K562 (cell line): ENCODE data around the gene EEF2K. TPM values are rescaled to one million over a fixed set of nuclear protein-coding genes. Genes with fewer than 3 reads are reported as not detected.
A peak's percentile ranks its signal among the peaks of the same experiment; 100 is the strongest.

Experiments
- ARID1B ChIP-seq: fragments of 450-650 bp; IDR thresholded peaks from 2 replicates; pipeline ENCODE4 v1.6.1; 2016; ENCODE audit warnings: antibody characterized with exemption, mild to moderate bottlenecking, inconsistent platforms
- ATF3 ChIP-seq, 2 experiments: fragments of 450-650 bp in 1 of 2; sonication (generic) in 1 of 2; formaldehyde crosslinking in 1 of 2; IDR thresholded peaks in 1 of 2; conservative IDR thresholded peaks in 1 of 2; 2 replicates each; pipeline versions ENCODE4 v1.6.1 to v1.8.1; 2016 to 2023; ENCODE audit warnings: mild to moderate bottlenecking in 2 of 2, moderate library complexity in 2 of 2, inconsistent platforms in 1 of 2, missing genetic modification reagents in 1 of 2
- ATF7 ChIP-seq: fragments of 450-650 bp; IDR thresholded peaks from 2 replicates; pipeline ENCODE4 v1.7.1; 2014; ENCODE audit warnings: mild to moderate bottlenecking, moderate library complexity
- CBX2 ChIP-seq: fragments of 200-600 bp; sonication (generic); IDR thresholded peaks from one replicate; pipeline ENCODE4 v1.6.1; 2012; ENCODE audit warnings: mild to moderate bottlenecking, low read length, inconsistent platforms; ENCODE audit not compliant: insufficient read depth, poor library complexity, severe bottlenecking
- CBX3 ChIP-seq, 2 experiments: IDR thresholded peaks; 1 replicate in 1 of 2; 2 replicates in 1 of 2; pipeline ENCODE4 v1.6.1; 2012; ENCODE audit warnings: inconsistent platforms in 2 of 2, low read length in 2 of 2, borderline replicate concordance in 1 of 2, control low read depth in 1 of 2
- CEBPG ChIP-seq, 3 experiments: fragments of 200-800 bp in 1 of 3; sonication (Bioruptor generic) in 1 of 3; sonication (generic) in 1 of 3; formaldehyde crosslinking in 1 of 3; IDR thresholded peaks in 2 of 3; conservative IDR thresholded peaks in 1 of 3; 2 replicates each; pipeline versions ENCODE4 v1.6.1 to v1.8.0; 2016 to 2022; ENCODE audit warnings: missing compliant biosample characterization in 2 of 3, missing genetic modification characterization in 2 of 3, mild to moderate bottlenecking in 1 of 3, missing genetic modification reagents in 1 of 3
- E2F8 ChIP-seq: fragments of 450-650 bp; IDR thresholded peaks from 2 replicates; pipeline ENCODE4 v1.7.1; 2018; ENCODE audit warnings: mild to moderate bottlenecking, low read depth; ENCODE audit not compliant: partially characterized antibody
- EP300 ChIP-seq: IDR thresholded peaks from 2 replicates; pipeline ENCODE4 v1.6.1; 2012; ENCODE audit warnings: low read length, improper control_type of control experiment
- EP400 ChIP-seq: fragments of 450-650 bp; IDR thresholded peaks from 2 replicates; pipeline ENCODE4 v1.6.1; 2017; ENCODE audit warnings: antibody characterized with exemption, mild to moderate bottlenecking, moderate library complexity
- ESRRA ChIP-seq: fragments of 450-650 bp; IDR thresholded peaks from 2 replicates; pipeline ENCODE4 v1.6.1; 2014; ENCODE audit warnings: low read depth, mild to moderate bottlenecking, moderate library complexity, borderline replicate concordance
- FOSL1 ChIP-seq: fragments of 200-800 bp; sonication (Bioruptor generic); conservative IDR thresholded peaks from 2 replicates; pipeline ENCODE4 v1.6.1; 2016; ENCODE audit warnings: missing genetic modification characterization, missing compliant biosample characterization
- HDGF ChIP-seq: fragments of 450-650 bp; IDR thresholded peaks from 2 replicates; pipeline ENCODE4 v1.6.1; 2016
- HSF4 ChIP-seq: fragments of 250-450 bp; sonication (Bioruptor Pico); IDR thresholded peaks from 2 replicates; pipeline ENCODE4 v2.1.2; 2022; ENCODE audit warnings: mild to moderate bottlenecking, moderate library complexity, borderline replicate concordance
- NFRKB ChIP-seq: fragments of 450-650 bp; IDR thresholded peaks from 2 replicates; pipeline ENCODE4 v1.6.1; 2016; ENCODE audit warnings: low read depth
- NR2C2 ChIP-seq, 2 experiments: fragments of 200-800 bp in 1 of 2; sonication (Bioruptor generic) in 1 of 2; sonication (generic) in 1 of 2; formaldehyde crosslinking in 1 of 2; IDR thresholded peaks; 2 replicates each; pipeline versions ENCODE4 v1.6.1 to v1.8.0; 2016 to 2022; ENCODE audit warnings: mild to moderate bottlenecking in 1 of 2, missing compliant biosample characterization in 1 of 2, missing genetic modification characterization in 1 of 2, missing genetic modification reagents in 1 of 2
- NR4A1 ChIP-seq, 2 experiments: fragments of 250-450 bp in 1 of 2; fragments of 450-650 bp in 1 of 2; sonication (Bioruptor Pico) in 1 of 2; IDR thresholded peaks; 2 replicates each; pipeline versions ENCODE4 v1.4.0 to v1.6.1; 2016 to 2020; ENCODE audit warnings: mild to moderate bottlenecking in 2 of 2, missing compliant biosample characterization in 1 of 2, missing genetic modification characterization in 1 of 2, moderate library complexity in 1 of 2
- TBL1XR1 ChIP-seq, 2 experiments: IDR thresholded peaks; 2 replicates each; pipeline ENCODE4 v1.6.1; 2012; ENCODE audit warnings: improper control_type of control experiment in 2 of 2, low read length in 2 of 2, mild to moderate bottlenecking in 1 of 2
- ZNF57 ChIP-seq: fragments of 450-650 bp; formaldehyde crosslinking; IDR thresholded peaks from 2 replicates; pipeline ENCODE4 v1.4.0; 2020; ENCODE audit warnings: mild to moderate bottlenecking, moderate library complexity
- ZNF766 ChIP-seq: fragments of 200-800 bp; sonication (Bioruptor generic); conservative IDR thresholded peaks from 2 replicates; pipeline ENCODE4 v1.6.1; 2016; ENCODE audit warnings: missing genetic modification characterization, missing compliant biosample characterization
- polyA plus RNA-seq, 8 experiments: library from polyadenylated mRNA; depleted of rRNA in 4 of 8; stranded (reverse) in 5 of 8; unstranded in 3 of 8; fragments of >200 nt; fragmentation: Nextera tagmentation in 2 of 8; fragmentation: Illumina TruSeq in 1 of 8; extraction: Ambion mirVana in 2 of 8; extraction: Trizol in 1 of 8; gene quantifications; 2 replicates each; pipeline versions ENCODE4 v1.2.1 to v1.2.3, GENCODE V29; 2011 to 2014; ENCODE audit warnings: inconsistent platforms in 1 of 8, missing spikeins in 1 of 8
- total RNA-seq, 7 experiments: library from RNA; depleted of rRNA in 6 of 7; stranded (reverse); fragments of >200 nt in 6 of 7; fragmentation: Illumina TruSeq in 2 of 7; extraction: Trizol in 2 of 7; gene quantifications; 2 replicates each; pipeline versions ENCODE4 v1.2.1 to v1.2.3, GENCODE V29; 2011 to 2021; ENCODE audit warnings: low replicate concordance in 1 of 7

EEF2K gene
- total and polyA plus RNA-seq, 9 of the 15 experiments (the other 6 are each of a cell fraction or from before 2014, with no cell fraction given): 3.0 to 35.2 (median 12.2) TPM

- no peak for TF ChIP-seq E2F8
- TF ChIP-seq ZNF57 (CRISPR knock-in tag): no peak
- TF ChIP-seq CBX3 (IDR thresholded peaks at IDR 0.05; ENCODE audit: borderline replicate concordance in 1 of 2, low read length in 2 of 2): no peak
- no peak for TF ChIP-seq HDGF
- peak; percentile 99 for TF ChIP-seq CEBPG (CRISPR knock-in tag; IDR thresholded peaks at IDR 0.05)
- TF ChIP-seq CEBPG (tag; conservative IDR thresholded peaks at IDR 0.05 in 1 of 2, IDR thresholded peaks at IDR 0.05 in 1 of 2): peak; percentile 97 to 99
- peak; percentile 51 for TF ChIP-seq FOSL1 (tag)
- TF ChIP-seq NR2C2 (CRISPR knock-in tag; IDR thresholded peaks at IDR 0.05): no peak
- peak; percentile 56; the same call in 1 of the 2 replicates for TF ChIP-seq NR2C2 (tag; IDR thresholded peaks at IDR 0.05)
- TF ChIP-seq HSF4 (CRISPR knock-in tag): peak; percentile 16; the same call in 1 of the 2 replicates
- TF ChIP-seq EP300: peak; percentile 63; the same call in 1 of the 2 replicates
- TF ChIP-seq CBX2: no peak
- TF ChIP-seq ATF7: peak; percentile 95
- peak; percentile 38; the same call in 1 of the 2 replicates for TF ChIP-seq ARID1B
- peak; percentile 17; the same call in 1 of the 2 replicates for TF ChIP-seq ESRRA
- 0 out of 2 replicates have a peak, but pooled peaks have one; percentile 47 for TF ChIP-seq NFRKB
- TF ChIP-seq NR4A1 (CRISPR knock-in tag; IDR thresholded peaks at IDR 0.05): no peak
- TF ChIP-seq NR4A1 (tag; IDR thresholded peaks at IDR 0.05): peak; percentile 84
- TF ChIP-seq ATF3 (IDR thresholded peaks at IDR 0.05): peak; percentile 97
- no peak for TF ChIP-seq ATF3 (CRISPR knock-in tag; conservative IDR thresholded peaks at IDR 0.05)
- peak in 1 of 2 experiments; percentile 11; a peak in 1 of 4 replicates for TF ChIP-seq TBL1XR1 (IDR thresholded peaks at IDR 0.05; ENCODE audit: low read length in 2 of 2)
- peak; percentile 78 for TF ChIP-seq EP400
- peak; percentile 97 for TF ChIP-seq ZNF766 (CRISPR knock-in tag)
Measured at GRCh38 chr16:22291860-22292318, 85.8 kb downstream of the EEF2K start (continued).
